ENCODE results near the gene CFAP97D2. TPM values are rescaled to one million over a fixed set of nuclear protein-coding genes. Genes with fewer than 3 reads are reported as not detected.
"Not testable (repeated sequence)": the region's sequence is repeated elsewhere in the genome, so short reads cannot be mapped to it uniquely, and the experiment has no call there.

CFAP97D2 gene
- total RNA-seq, 1 experiment from 2014 or later = not detected

DNA sequence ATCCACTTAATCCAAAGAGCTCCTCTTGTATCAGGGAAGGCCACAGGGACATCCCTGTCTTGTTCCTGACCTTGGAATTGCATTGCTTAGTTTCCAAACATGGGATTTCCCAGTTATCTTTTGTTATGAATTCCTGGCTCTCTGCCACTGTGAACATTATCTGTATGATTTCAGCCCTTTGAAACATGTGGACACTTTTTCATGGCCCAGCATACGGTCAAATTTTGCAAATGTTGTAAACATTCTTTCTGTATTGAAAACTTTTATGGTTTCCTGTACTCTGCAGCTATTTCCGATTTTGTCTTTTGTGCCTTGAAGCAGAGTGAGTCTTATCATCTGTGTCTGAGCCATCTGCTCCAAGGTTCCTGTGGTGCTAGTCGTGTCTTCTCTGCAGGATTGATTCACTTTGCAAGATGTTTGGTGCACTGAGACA is 4.5 kb upstream of the CFAP97D2 start:
- peaks cover 19% of the 10 kb centered on the region for H3K9me3 Mint-ChIP-seq (ENCODE audit: unreplicated experiment)
- no peak for TF ChIP-seq CTCF (IDR thresholded peaks at IDR 0.05; ENCODE audit: insufficient read depth in 1 of 2, low read depth in 1 of 2, low read length in 1 of 2, severe bottlenecking in 1 of 2, unreplicated experiment in 1 of 2)
- H3K4me3 ChIP-seq (ENCODE audit: low read depth, low read length) = no peak overlapping the region
- no peak overlapping the region for H3K4me3 Mint-ChIP-seq (ENCODE audit: unreplicated experiment)
- no peaks in the 10 kb centered on the region for H3K4me1 ChIP-seq
- ChIA-PET CTCF (no interaction called here), POLR2A (no interaction called here)
- H3K4me1 Mint-ChIP-seq (ENCODE audit: low read depth, unreplicated experiment) = no peaks in the 10 kb centered on the region
- no peak overlapping the region for H3K27ac Mint-ChIP-seq (ENCODE audit: unreplicated experiment)
- no peaks in the 10 kb centered on the region for H3K36me3 ChIP-seq (ENCODE audit: control insufficient read depth, insufficient read depth, low read length)
- H3K36me3 Mint-ChIP-seq (ENCODE audit: insufficient read depth, unreplicated experiment) = no peaks in the 10 kb centered on the region
- intact Hi-C loops (cut with micrococcal nuclease; ENCODE audit: unreplicated experiment) = no loop called here
- peaks cover 9% of the 10 kb centered on the region; the same call in 1 of the 2 replicates for H3K9me3 ChIP-seq
- H3K27me3 ChIP-seq (replicated peaks; ENCODE audit: control insufficient read depth, insufficient read depth, low read length) = no peaks in the 10 kb centered on the region; the same call in 1 of the 2 replicates
- no peak for DNase-seq
- BruUV-seq (replicated peaks) = no TSS peak
- peaks cover 6% of the 10 kb centered on the region for H3K27me3 Mint-ChIP-seq (ENCODE audit: insufficient read depth, unreplicated experiment)

DNA sequence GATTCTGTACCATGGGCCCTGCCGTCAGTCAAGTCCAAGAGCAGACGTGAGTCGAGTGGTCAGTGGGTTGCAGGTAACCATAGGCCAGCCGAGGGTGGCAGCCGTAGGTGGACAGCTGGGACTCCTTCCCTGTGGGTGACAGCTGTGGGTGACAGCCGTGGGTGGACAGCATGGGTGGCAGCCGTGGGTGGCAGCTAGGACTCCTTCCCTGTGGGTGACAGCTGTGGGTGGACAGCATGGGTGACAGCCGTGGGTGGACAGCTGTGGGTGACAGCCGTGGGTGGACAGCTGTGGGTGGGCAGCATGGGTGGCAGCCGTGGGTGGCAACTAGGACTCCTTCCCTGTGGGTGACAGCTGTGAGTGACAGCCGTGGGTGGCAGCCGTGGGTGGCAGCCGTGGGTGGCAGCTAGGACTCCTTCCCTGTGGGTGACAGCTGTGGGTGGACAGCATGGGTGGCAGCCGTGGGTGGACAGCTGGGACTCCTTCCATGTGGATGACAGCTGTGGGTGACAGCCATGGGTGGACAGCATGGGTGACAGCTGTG is 2.6 kb upstream of the CFAP97D2 start:
- H3K36me3 Mint-ChIP-seq (ENCODE audit: insufficient read depth, unreplicated experiment); POLR2A ChIA-PET; H3K4me1 ChIP-seq; H3K36me3 ChIP-seq (ENCODE audit: control insufficient read depth, insufficient read depth, low read length); H3K9me3 ChIP-seq; H3K27ac Mint-ChIP-seq (ENCODE audit: unreplicated experiment); DNase-seq; intact Hi-C loops (cut with micrococcal nuclease; ENCODE audit: unreplicated experiment); H3K4me3 ChIP-seq (ENCODE audit: low read depth, low read length); BruUV-seq (replicated peaks); H3K4me1 Mint-ChIP-seq (ENCODE audit: low read depth, unreplicated experiment); H3K27me3 ChIP-seq (replicated peaks; ENCODE audit: control insufficient read depth, insufficient read depth, low read length); H3K4me3 Mint-ChIP-seq (ENCODE audit: unreplicated experiment): not testable (repeated sequence)
- CTCF ChIA-PET = interaction anchor here (0.7 kb wide), 1 partner anchor 687 kb away, joined by 5 read pairs; no protein-coding TSS in a partner anchor
- peaks cover 14% of the 10 kb centered on the region for H3K27me3 Mint-ChIP-seq (ENCODE audit: insufficient read depth, unreplicated experiment)
- H3K9me3 Mint-ChIP-seq (ENCODE audit: unreplicated experiment) = peaks cover 14% of the 10 kb centered on the region

DNA sequence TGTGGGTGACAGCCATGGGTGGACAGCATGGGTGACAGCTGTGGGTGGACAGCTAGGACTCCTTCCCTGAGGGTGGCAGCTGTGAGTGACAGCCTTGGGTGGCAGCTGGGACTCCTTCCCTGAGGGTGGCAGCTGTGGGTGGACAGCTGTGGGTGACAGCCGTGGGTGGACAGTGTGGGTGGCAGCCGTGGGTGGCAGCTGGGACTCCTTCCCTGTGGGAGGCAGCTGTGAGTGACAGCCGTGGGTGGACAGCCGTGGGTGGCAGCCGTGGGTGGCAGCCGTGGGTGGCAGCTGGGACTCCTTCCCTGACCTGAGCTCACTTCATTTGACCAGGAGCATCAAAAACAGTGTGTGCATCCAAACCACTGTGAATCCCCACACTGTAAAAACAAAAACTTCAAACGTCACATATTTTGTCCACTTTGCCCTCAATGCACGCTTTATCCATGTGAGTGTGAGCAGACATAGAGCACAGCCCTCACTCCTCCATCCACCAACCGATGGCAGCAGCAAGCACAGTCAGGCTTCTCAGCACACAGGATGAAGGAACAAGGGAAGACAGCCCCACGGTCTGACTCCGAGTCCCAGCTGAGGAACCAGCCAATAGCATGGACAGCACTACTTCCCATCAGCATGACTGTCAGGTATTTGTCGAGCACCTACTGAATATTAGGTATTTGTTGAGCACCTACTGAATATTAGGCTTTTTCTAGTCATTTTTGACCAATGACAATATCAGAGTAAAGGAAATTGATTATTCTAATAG is 1.6 kb upstream of the CFAP97D2 start:
- POLR2A ChIA-PET = no interaction called here
- H3K27me3 Mint-ChIP-seq (ENCODE audit: insufficient read depth, unreplicated experiment) = peaks cover 14% of the 10 kb centered on the region
- H3K4me3 ChIP-seq (ENCODE audit: low read depth, low read length) = no peak overlapping the region
- H3K4me3 Mint-ChIP-seq (ENCODE audit: unreplicated experiment) = no peak overlapping the region
- CTCF ChIA-PET = interaction anchor here (0.7 kb wide), 1 partner anchor 688 kb away, joined by 5 read pairs; no protein-coding TSS in a partner anchor
- H3K4me1 ChIP-seq = no peaks in the 10 kb centered on the region
- peaks cover 11% of the 10 kb centered on the region for H3K9me3 Mint-ChIP-seq (ENCODE audit: unreplicated experiment)
- H3K36me3 ChIP-seq (ENCODE audit: control insufficient read depth, insufficient read depth, low read length) = no peaks in the 10 kb centered on the region
- no peaks in the 10 kb centered on the region; the same call in 1 of the 2 replicates for H3K27me3 ChIP-seq (replicated peaks; ENCODE audit: control insufficient read depth, insufficient read depth, low read length)
- no TSS peak for BruUV-seq (replicated peaks)
- H3K27ac Mint-ChIP-seq (ENCODE audit: unreplicated experiment) = no peak overlapping the region
- H3K9me3 ChIP-seq = 0 out of 2 replicates have a peak, but pooled peaks cover 4% of the 10 kb centered on the region
- H3K4me1 Mint-ChIP-seq (ENCODE audit: low read depth, unreplicated experiment) = no peaks in the 10 kb centered on the region
- DNase-seq = no peak
- no peaks in the 10 kb centered on the region for H3K36me3 Mint-ChIP-seq (ENCODE audit: insufficient read depth, unreplicated experiment)
- intact Hi-C loops (cut with micrococcal nuclease; ENCODE audit: unreplicated experiment) = no loop called here
- no peak for TF ChIP-seq CTCF (IDR thresholded peaks at IDR 0.05; ENCODE audit: insufficient read depth in 1 of 2, low read depth in 1 of 2, low read length in 1 of 2, severe bottlenecking in 1 of 2, unreplicated experiment in 1 of 2)
